H4 (cell line): ENCODE measurements around the gene HNRNPM. TPM values are rescaled to one million over a fixed set of nuclear protein-coding genes. Genes with fewer than 3 reads are reported as not detected.

Source experiments
- DNase-seq: peaks from one replicate; pipeline ENCODE4 v3.0.0-alpha.2; 2015; ENCODE audit warnings: low spot score
- total RNA-seq: library from RNA; depleted of rRNA; stranded (reverse); fragments of >200 nt; shearing (Covaris generic); gene quantifications from 2 replicates; pipeline ENCODE4 v1.2.3, GENCODE V29; 2014

HNRNPM gene
- total RNA-seq, 1 experiment from 2014 or later, result 75.1 TPM

DNA sequence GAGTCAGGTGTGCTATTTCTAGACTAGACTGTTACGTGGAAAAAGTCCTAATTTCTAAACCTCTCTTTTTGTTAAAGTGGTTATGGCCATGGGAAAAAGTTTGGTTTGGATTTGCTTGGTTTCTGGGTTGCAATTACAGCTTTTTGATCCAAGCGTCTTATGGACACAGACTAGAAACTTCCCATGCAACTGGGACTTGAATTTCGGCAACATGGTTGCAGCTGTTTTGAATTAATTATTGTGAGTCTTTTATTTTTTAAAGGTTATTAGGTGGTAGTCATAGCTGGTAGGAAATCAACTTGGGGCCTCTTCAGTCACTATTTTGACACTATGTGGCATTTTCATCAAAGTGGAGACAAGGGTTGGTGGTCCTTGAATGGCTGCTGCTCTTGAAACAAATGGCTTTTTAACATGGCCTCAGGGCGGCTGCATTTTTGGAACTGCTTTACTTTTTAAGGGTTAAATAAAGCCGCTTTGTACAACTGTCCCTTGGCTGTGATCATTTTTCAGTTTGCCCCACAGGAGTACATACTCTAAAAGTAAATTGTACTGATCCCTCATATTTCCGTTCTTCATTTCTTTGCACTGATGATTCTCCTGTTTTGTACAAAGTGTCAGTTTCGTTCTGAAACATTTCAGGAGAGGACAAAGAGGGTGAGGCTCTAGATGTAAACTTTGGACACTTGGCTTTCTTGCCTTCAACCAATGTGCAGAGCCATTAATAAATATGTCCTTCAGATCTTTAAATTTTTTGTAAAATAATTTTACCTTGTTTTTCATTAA lies 15.9 kb downstream of the HNRNPM start:
- DNase-seq, result no peak

DNA sequence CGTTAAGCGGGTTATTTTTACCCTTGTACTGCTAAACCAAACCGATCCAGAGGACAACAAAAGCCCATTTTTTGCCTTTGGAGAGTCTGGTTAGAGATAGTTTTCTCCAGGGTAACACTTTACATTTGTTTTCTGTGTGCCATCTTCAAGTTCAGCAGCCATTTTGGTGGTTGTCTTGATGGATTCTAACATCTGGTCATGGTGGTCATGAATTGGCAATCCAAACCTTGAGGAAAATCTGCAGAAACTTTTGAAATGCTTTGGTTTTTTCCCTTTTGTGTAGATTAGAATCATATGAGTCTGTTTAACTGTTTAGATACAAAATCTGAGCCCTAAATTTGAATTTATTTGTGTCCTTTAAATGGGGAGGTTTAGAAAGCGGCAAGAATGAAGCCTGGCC lies 16.6 kb downstream of the HNRNPM start:
- no peak for DNase-seq

DNA sequence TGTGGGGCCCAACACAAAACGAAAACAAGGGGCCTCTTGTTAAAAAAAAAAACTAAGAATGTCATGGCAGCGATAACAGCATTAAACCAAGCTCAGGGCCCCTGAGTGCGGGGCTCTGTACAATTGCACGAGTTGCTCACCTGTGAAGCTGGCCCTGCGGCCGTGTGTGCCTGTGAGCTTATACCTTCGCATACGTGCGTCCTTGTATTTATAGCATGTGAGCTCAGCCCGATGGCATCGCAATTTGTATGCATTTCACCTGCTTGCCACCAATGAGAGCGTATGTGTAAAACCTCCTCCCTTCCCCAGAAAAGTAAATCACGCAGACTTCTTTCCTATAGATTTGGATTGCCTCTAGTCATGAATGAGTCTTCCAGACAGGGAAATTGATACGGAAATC lies 17.1 kb downstream of the HNRNPM start:
- DNase-seq, result no peak

DNA sequence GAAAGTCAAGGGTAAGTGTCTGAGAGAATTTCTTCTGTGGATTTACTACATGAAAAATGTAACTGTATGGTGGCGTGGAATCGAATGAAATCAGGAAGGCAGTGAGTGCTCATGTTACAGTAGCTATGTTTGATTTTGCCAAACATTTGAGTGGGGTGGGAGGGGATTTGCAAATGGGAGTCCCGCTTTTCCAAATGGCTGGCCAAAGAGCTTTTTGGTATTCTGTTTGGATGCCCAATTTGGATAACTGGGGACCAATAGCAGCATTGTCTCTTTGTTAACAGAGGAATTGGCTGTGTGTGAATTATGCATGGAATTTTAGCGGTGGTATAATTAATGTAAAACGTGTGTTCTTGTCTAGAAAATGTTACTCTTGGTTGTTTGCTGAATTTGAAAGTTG lies 17.8 kb downstream of the HNRNPM start:
- DNase-seq, result no peak

DNA sequence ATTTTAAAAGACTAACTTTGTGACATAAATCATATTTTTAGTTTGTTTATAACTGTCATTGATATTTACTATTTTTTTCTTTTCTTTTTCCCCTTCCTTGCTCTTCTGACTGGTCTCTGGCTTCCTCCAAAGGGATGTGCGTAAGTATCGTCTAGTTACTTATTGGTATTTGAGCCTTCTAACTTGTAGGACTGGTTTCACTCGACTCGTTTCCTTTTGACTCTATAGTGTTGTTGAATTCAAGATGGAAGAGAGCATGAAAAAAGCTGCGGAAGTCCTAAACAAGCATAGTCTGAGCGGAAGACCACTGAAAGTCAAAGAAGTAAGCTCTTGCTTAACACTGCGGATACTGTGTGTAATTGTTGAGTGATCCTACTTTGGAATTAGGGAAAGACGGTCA lies 18.6 kb downstream of the HNRNPM start:
- no peak for DNase-seq

DNA sequence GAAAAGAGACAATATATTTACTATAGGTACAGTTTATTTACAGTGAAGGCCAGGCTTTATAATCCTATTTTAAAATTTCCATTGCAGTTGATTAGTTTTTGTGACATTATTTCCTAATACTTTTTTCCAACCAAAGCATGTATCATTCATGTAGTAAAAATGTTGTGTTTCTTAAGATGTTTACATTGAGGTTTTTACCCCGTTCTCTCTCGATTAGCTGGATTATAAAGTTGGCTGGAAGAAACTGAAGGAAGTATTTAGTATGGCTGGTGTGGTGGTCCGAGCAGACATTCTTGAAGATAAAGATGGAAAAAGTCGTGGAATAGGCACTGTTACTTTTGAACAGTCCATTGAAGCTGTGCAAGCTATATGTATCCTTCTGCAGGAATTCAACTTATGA lies 21.2 kb downstream of the HNRNPM start:
- DNase-seq, result no peak

DNA sequence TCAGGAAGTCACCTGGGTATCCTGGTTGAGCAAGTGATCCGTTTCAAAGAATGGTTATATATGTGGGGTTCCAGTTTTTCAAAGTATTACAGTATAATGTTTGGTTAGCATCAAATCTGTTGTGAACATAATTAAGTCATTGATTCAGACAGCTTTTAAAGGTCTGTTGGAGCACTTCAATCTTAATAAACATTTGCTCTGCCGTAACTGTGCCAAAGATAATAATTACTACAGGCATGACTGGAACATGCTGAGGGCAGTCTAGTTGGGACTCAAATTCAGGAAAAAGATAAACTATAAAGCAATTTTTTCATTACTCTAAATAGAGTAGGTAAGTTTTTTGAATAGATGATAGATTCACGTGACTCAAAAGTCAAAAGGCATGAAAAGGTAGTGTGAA lies 23.3 kb downstream of the HNRNPM start:
- no peak for DNase-seq

DNA sequence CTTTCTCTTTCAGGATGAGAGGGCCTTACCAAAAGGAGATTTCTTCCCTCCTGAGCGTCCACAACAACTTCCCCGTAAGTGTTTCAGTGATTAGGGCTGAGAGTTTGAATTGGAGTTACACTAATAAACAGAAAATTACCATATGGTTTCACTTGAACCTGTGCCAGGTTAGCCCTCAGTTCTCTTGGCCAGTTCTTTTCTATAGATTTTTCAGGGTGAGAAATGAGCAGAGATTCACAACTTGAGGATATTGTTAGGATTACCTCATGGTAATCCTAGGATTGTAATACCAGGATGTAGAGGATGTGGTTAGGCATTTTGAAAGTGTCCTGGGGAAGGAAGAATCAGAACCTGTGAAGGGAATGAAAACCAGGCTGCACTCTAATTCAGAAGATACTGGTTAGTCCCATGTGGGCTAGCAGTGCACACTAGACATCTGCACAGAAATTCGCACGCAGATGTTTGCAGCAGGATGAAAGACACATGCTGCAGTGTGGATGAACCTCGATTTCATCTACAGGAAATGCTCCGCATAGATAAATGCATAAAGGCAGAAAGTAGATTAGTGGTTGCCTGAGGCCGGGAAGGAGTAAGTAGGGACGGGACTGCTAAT lies 24.1 kb downstream of the HNRNPM start:
- DNase-seq, result no peak

DNA sequence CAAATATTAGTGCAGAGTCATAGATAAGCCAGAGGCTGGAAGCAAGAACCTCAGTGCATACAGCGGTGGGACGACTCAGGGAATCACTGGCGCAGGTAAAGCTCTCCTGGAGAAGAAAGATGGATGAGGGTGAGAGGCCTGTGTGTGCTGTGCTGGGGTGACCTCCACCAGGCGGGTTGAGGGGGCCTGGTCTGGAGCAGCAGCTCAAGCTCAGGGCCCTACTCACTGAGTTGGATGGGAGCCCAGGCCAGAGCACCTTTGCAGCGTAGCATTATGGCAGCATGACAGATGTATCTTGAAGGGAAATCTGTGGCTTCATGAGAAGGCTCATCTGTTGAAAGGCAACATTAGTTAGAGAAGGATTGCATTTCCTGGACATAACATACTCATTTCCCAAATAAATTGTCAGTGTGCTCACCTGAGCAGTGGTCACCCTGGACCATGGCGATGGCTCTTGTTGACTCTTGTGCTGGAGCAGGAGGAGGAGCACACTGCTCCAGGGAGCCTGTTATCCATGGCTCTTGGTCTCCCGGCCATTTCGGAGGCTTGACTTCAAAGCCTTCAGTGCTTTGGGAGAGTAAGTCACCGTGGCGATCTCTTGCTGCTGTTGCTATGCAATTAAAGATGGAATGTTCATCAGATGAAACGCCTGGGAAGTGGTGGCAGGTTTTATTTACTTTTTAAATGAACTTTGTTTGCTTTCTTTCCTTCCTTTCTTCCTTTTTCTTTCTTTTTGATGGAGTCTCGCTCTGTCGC lies 25.0 kb downstream of the HNRNPM start:
- DNase-seq, result no peak

DNA sequence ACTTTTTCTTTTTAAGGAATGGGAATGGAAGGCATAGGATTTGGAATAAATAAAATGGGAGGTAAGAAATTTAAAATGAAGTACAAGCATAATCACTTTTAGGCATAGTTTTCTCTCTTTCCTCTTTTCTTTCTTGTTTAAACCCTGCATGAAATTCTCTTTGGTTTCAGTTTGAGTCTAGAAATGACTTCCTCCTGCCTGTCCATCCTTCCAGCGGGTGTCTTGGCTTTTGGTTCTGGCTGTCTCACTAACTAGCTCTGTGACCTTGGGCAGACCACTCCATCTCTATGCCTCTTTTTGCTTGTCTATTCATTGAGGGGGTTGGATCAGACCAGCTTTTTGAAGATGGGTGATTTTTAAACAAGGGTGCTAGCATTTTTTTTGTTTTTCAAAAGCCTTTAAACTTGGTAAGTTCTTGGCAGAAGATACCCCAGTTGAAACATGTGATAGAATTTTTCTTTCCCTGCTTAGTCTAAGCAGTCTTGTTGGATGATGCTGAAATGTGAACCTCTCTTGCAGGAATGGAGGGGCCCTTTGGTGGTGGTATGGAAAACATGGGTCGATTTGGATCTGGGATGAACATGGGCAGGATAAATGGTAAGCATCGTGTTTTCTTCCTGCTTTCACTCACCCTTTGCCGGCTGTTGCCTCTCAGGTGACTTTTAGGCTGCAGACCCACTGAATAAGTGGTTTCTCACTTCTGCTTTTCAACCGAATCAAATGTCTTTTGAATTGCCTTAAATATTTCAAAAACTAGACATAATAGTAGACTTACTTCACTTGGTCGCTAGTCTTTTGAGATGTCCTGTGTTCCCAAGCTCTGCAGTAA lies 29.1 kb downstream of the HNRNPM start:
- DNase-seq, result no peak

DNA sequence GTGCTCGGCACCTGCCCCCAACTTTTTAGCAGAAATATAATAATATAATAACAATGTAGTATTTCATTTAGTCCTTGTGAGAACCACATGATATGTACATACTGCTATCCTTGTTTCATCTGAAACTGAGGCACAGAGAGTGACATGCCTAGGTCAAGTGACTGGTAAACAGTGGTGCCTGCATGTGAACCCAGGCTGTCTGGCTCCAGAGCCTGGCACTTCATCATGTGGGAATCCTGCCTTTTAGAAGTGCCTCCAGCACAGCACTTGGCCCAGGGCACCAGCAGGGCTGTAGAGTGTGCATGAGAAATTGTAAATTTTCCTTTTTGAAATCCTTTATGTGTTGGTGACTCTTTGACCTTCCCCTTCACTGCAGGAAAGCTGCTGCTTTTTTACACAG lies 30.2 kb downstream of the HNRNPM start:
- DNase-seq, result no peak

DNA sequence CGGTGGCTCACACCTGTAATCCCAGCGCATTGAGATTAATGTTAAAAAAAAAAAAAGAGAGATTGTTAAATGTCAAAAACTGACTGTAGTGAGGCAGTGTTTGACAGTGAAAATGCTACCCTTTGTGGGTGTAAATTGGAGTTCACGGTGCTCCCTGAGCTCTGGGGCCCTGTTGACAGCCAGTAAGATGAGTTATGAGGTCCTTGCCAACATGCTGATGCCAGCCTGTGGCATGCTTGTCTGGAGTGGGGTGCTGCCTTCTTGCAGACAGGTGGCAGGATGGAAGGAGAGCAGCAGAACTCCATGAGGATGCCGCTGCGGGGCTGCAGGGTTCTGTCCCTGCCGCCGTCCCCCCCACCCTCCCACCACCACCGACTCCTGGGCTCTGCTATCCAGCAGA lies 31.7 kb downstream of the HNRNPM start:
- DNase-seq, result no peak

DNA sequence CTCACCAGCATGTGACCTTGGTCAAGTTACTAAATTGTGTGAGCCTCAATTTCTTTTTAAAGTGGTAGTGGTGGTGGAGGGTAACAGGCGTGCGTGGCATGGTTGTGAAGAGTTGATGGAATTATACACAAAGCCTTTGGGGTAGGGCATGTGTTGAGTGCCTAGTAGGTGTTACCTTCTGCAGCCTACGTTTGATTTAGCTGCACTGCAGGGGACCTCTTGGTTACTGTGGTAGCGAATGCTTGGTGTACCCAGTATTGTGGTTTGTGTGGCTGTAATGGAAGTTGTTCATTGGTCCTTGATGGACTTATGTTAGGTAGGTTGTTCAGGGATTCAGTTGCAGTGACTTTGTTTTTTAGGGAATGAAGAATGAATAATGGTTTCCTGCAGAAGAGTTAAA lies 33.1 kb downstream of the HNRNPM start:
- DNase-seq, result no peak

DNA sequence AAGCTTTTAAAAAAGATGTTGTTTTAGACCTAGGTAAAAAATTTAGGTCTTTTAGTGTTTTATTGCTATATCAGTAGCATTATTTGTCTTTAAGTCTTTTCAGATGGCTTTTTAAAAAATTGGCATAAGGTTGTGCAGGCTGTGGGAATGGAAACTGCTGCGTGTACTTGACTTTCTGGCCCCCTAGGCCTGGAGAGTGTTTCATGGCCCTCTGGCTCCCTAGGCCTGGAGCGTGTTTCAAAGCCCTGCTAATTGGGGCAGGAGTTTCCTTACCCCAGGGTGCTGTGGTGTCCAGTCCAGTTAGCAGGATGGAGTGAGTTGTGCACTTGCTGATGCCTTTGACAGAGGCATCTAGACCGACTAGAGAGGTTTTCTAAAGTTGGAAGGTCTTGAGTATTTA lies 33.8 kb downstream of the HNRNPM start:
- no peak for DNase-seq

DNA sequence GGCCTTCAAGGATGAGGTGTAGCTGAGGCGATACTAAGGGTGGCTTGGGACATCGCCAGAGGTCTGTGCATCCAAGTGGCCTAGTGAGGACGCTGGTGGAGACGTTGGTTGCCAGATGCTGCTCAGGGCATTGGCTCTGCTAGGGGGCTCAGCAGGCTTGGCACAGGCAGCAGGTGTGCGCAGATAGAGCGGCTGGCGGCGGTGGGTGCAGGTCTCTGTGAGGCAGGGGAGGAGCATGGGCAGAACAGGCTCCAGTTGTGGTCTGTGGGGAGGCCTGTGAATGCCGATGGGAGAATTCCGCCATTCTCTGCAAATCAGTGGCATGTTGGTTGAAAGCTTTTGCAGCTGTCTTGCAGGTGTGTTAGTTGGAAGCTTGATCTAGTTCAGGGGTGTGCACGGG lies 36.4 kb downstream of the HNRNPM start:
- DNase-seq, result no peak

DNA sequence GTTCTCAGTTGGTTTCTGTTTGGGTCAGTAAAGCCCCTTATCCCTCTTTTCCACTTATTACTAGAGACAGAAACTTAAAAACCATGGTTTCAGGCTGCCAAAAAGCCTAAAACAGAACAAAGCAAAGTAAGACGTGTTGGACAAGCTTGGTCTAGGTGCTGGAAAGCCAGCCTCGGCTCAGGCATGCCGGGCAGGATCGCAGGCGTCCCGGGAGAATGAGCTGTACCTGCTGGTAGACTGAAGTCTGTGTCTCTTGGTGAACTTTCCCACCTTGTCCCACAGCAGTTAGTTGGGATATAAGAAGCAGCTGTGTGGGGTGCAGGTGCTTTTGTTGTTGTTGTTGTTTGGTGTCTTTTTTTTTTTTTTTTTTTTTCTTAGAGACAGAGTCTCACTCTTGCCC lies 36.8 kb downstream of the HNRNPM start:
- no peak for DNase-seq

DNA sequence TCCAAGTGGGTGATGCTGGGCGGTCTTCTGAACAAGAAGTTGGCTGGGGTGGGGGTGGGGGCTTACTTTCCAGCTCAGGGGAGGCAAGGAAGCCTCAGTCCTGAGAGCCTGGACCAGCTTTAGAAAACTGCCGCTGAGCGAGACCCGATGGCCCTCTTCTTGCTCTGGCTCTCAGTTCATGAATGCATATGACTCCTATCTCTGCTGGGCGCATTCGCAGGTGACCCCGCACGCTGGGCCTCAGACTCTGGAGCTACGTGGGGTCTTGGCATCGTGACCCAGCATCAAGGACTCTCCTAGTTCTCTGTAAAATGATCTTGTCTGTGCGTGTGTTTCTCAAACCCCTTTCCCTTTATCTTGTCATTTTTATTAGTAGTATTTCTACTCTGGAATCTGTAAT lies 37.9 kb downstream of the HNRNPM start:
- no peak for DNase-seq

DNA sequence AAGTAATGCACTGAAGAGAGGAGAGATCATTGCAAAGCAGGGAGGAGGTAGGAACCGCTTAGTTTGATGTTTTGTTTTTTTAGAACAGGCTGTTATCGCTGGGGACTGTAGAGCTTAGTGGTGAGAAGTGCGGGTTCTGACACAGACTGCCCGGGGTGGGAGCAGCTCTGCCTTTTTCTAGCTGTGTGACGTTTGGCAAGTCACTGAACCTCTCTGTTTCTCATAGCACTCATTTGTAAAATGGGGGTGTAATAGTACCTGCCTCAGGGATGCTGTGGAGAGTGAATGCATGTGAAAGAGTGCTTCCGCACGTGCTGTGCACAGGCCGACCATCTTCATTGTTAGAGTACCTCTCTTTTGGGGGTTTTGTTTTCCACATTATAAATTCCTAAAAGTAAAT lies 38.4 kb downstream of the HNRNPM start:
- no peak for DNase-seq

DNA sequence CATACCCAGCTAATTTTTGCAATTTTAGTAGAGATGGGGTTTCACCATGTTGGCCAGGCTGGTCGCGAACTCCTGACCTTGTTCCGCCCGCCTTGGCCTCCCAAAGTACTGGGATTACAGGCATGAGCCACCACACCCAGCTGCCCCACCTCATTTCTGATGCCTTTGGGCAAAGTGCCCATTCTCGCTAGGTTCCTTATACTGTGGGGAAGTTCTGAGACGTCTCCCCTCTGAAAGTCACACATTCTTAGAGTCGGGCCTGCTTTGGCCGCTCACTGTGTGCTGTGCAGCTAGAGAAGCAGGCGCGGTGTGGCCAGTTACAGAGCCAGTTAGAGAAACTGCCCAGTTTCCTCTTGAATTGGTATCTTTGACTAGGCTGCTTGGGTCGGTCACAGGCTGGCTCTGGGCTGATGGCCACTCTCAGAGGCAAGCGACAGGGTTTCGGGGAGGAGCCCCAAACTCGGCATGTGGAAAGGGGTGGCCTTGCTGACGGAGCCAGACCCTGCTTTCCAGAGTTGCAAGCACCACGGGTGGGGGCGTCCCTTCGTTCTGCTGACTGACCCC lies 39.6 kb downstream of the HNRNPM start:
- DNase-seq, result no peak

DNA sequence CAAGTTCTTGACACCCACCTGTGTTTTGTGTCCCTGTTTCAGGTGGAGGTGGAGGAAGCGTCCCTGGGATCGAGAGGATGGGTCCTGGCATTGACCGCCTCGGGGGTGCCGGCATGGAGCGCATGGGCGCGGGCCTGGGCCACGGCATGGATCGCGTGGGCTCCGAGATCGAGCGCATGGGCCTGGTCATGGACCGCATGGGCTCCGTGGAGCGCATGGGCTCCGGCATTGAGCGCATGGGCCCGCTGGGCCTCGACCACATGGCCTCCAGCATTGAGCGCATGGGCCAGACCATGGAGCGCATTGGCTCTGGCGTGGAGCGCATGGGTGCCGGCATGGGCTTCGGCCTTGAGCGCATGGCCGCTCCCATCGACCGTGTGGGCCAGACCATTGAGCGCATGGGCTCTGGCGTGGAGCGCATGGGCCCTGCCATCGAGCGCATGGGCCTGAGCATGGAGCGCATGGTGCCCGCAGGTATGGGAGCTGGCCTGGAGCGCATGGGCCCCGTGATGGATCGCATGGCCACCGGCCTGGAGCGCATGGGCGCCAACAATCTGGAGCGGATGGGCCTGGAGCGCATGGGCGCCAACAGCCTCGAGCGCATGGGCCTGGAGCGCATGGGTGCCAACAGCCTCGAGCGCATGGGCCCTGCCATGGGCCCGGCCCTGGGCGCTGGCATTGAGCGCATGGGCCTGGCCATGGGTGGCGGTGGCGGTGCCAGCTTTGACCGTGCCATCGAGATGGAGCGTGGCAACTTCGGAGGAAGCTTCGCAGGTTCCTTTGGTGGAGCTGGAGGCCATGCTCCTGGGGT lies 41.0 kb downstream of the HNRNPM start:
- DNase-seq, result no peak

DNA sequence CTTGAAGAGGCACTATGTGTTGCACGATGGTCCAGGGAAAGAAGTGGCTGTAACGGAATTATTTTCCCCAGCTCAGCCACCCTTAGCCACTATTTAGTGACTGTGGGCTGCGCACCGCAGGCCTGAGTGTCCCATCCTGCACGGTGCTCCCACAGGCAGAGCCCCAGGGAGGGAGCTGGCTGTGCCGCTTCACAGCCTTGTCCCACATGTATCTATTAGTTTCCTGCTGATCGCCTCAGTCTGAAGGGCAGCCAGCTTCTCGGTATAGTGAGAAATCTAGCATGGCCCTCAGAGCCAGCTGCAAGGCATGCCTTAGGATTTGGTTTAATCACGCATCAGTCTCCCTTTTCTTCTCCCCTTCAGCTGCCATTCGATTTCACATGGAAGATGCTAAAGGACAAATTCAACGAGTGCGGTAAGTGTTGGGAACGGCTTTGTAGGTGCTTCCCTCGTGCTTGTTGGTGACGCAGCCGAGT lies 41.9 kb downstream of the HNRNPM start:
- no peak for DNase-seq
